HG03354 (cell line): Measurements from ENCODE around the gene NPAS1.
"Not testable (repeated sequence)": the region's sequence is repeated elsewhere in the genome, so short reads cannot be mapped to it uniquely, and the experiment has no call there.

Source experiments
- ATAC-seq: cut with Tn5 transposase; IDR thresholded peaks from one replicate; pipeline ENCODE4 v1.9.1; 2021; ENCODE audit warnings: mild to moderate bottlenecking; ENCODE audit not compliant: unreplicated experiment, poor library complexity, severe bottlenecking

Gene NPAS1

GRCh38 chr19:47071731-47072130, 52.1 kb downstream of the NPAS1 start:
- ATAC-seq, result no peak

DNA sequence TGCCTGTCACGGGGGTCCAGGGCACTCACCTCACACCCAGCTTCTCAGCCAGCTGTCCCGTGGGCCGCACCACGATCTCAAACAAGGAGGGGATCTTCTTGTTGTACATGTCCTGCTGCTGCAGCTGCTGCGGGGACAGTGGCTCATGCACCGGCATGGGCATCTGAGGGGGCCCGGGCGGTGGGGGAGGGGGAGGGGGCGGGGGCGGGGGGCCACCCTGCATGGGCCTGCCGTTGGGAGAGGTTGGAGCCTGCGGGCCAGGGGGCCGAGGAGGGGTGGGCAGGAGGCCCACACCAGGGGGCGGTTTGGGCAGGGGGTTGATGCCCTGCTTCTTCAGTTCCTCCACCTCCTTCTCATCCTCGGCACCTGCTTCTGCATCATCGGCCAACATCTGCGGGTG, 52.7 kb downstream of the NPAS1 start:
- no peak for ATAC-seq

DNA sequence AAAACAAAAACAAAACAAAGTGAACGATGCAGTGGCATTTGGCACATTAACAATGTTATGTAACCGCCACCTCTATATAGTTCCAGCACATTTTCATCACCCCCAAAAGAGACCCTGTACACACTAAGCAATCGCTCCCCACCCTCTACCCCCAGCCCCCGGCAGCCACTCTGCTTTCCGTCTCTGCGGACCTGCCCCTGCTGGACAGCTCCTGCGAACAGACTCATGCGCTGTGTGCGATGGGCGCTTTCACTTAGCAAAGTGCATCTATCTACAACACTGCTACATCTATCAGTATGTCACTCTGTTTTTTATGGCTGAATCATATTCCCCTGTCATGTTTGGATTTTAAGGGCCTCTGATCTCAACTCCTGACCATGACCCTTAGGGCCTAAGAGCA, 53.9 kb downstream of the NPAS1 start:
- ATAC-seq, result no peak

DNA sequence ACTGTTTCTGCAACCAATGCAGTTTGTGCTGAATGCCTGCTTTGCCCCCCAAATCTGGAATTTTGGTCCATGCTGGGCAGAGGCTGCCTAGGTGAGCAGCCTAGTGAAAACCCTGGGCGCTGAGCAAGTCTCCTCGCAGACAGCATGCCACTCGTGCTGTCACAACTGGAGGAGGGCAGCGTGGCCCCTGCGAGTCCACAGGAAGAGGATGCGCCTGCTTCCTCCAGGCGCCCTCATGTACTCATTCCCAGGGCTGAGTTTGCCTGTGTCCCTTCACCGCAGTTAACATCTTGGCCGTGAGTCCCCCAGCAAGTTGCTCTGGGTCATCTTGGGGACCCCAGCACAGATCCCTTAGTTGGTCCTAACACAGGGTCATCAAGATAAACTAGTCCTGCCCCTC, 55.0 kb downstream of the NPAS1 start:
- no peak for ATAC-seq

- no peak for ATAC-seq
Measured at GRCh38 chr19:47075179-47075810, 55.7 kb downstream of the NPAS1 start.

- no peak for ATAC-seq
Measured at GRCh38 chr19:47075941-47076340, 56.3 kb downstream of the NPAS1 start.

GRCh38 chr19:47078351-47078750, 58.7 kb downstream of the NPAS1 start:
- not testable (repeated sequence) for ATAC-seq

DNA sequence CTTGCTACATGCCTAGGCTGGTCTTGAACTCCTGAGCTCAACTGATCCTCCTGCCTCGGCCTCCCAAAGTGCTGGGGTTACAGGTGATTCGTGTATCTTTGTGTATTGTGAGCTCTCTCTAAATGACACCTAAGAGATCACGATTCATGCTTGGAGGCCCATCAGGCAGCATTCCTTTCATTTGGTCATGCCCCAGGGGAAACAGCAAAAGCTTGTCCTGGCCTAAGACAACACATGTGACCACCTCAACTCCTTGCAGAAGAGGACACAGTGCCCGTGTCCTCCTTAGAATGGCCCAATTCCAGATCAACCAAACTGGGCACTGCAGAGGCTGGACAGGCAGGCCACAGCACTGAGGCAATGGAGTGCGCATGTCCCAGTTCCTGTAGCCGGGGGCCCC, 61.5 kb downstream of the NPAS1 start:
- ATAC-seq, result no peak

DNA sequence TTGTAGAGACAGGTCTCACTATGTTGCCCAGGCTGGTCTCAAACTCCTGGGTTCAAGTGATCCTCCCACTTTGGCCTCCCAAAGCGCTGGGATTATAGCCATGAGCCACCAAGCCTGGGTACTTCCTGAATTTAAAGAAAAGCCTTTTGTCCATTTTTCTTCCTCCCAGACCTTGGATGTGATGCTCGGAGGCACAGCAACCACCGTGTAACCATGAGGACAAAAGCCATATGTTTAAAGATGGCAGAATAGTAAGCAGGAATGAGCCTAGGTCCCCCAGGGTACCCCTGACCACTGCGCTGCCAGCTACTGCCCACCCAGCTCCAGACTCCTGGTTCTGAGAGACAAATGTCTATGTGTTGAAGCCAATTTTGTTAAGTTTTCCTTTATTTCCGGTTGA, 62.9 kb downstream of the NPAS1 start:
- no peak for ATAC-seq

- no peak for ATAC-seq
Measured at GRCh38 chr19:47084879-47085439, 65.3 kb downstream of the NPAS1 start.

GRCh38 chr19:47086280-47086679, 66.6 kb downstream of the NPAS1 start:
- no peak for ATAC-seq

- no peak for ATAC-seq
Measured at GRCh38 chr19:47089767-47090350, 70.2 kb downstream of the NPAS1 start.

GRCh38 chr19:47093254-47093653, 73.6 kb downstream of the NPAS1 start:
- ATAC-seq, result no peak

DNA sequence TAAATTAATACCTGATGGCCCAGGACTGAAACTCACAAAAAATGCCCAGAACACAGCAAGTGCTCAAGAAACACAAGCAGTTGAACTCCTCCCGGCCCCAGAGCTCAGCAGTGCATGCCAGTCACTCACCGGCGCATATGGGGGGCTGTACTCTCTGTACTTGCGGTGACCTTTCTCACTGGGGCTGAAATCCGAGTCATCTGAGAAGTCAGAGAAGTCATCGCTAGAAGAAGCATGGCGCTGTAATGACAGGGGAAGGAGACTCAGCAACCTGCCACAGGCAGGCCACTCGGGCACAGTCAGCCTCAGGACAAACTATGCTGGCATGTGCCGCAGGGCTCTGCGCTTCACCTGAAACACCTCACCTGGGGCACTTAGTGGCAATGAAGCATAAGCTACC, 74.2 kb downstream of the NPAS1 start:
- ATAC-seq, result no peak

- ATAC-seq, result no peak
Measured at GRCh38 chr19:47094557-47095475, 75.2 kb downstream of the NPAS1 start.
